Gastroesophageal sphincter (tissue), 4 donors: ENCODE data around the gene FOXL1. TPM values are rescaled to one million over a fixed set of nuclear protein-coding genes. Genes with fewer than 3 reads are reported as not detected.

Experiments used
- ATAC-seq: fragments of 150-250 bp; one replicate; pipeline ENCODE4 v1.9.1; 2016; ENCODE audit warnings: mild to moderate bottlenecking, moderate library complexity
- H3K27ac ChIP-seq, 4 donors: fragments of 200-600 bp; sonication (generic) in 3 of 4; 1 replicate in 3 of 4; 2 replicates in 1 of 4; pipeline ENCODE4 v1.5.1; 2016 to 2019
- H3K27me3 ChIP-seq: fragments of 200-600 bp; sonication (generic); one replicate; pipeline ENCODE4 v1.5.1; 2019
- H3K36me3 ChIP-seq, 2 donors: fragments of 200-600 bp; sonication (generic); one replicate each; pipeline ENCODE4 v1.5.1; 2019; ENCODE audit warnings: control low read depth in 1 of 2
- H3K4me1 ChIP-seq, 3 donors: fragments of 200-600 bp; sonication (generic); 1 replicate in 2 of 3; 2 replicates in 1 of 3; pipeline ENCODE4 v1.5.1; 2016 to 2019; ENCODE audit warnings: control low read depth in 2 of 3
- H3K4me3 ChIP-seq, 2 donors: fragments of 200-600 bp; sonication (generic); one replicate each; pipeline ENCODE4 v1.5.1; 2019; ENCODE audit warnings: mild to moderate bottlenecking in 1 of 2, moderate library complexity in 1 of 2
- H3K9me3 ChIP-seq, 3 donors: fragments of 200-600 bp; sonication (generic); one replicate each; pipeline ENCODE4 v1.5.1; 2017 to 2019; ENCODE audit warnings: control low read depth in 2 of 3
- EP300 ChIP-seq: sonication (generic); formaldehyde crosslinking; IDR thresholded peaks from one replicate; pipeline ENCODE4 v1.6.1; 2017; ENCODE audit warnings: antibody characterized with exemption, mild to moderate bottlenecking
- POLR2A ChIP-seq, 2 donors: fragments of 450-650 bp; IDR thresholded peaks; one replicate each; pipeline ENCODE4 v1.6.1; 2017; ENCODE audit warnings: antibody characterized with exemption in 2 of 2, mild to moderate bottlenecking in 2 of 2, moderate library complexity in 1 of 2
- POLR2AphosphoS5 ChIP-seq: sonication (generic); formaldehyde crosslinking; IDR thresholded peaks from one replicate; pipeline ENCODE4 v1.6.1; 2017; ENCODE audit warnings: antibody characterized with exemption
- WGBS, 2 donors: methylation state at CpG; one replicate each; pipeline ENCODE4 v1.1.5; 2018; ENCODE audit warnings: low coverage in 1 of 2; 5-methylcytosine and 5-hydroxymethylcytosine counted together
- total RNA-seq, 4 donors: library from RNA; depleted of rRNA; stranded (reverse); fragments of >200 nt; gene quantifications; one replicate each; pipeline ENCODE4 v1.1.0, GENCODE V29; 2016
- TF ChIP-seq, protein P1 (sequence below), 4 experiments: fragments of 200-600 bp in 2 of 4; fragments of 450-650 bp in 2 of 4; sonication (generic) in 1 of 4; IDR thresholded peaks; one replicate each; pipeline ENCODE4 v1.5.1; 2017 to 2019; ENCODE audit warnings: antibody characterized with exemption in 4 of 4, mild to moderate bottlenecking in 2 of 4, moderate library complexity in 2 of 4

FOXL1 gene
- total RNA-seq, 4 donors from 2014 or later = 0.25 to 0.81 (median 0.58) TPM; not detected in 1

GRCh38 chr16:86579268-86580062 is 1.1 kb downstream of the FOXL1 start:
- Histone ChIP-seq H3K36me3 (no peaks in the 10 kb centered on the region), H3K4me3 (peak overlapping the region in 1 of 2 donors; percentile 34), H3K4me1 (peaks cover 0 to 38% (median 3%) of the 10 kb centered on the region in 3 donors), H3K27ac (peak overlapping the region in 3 of 4 donors; percentile 27 to 67 (median 55)), H3K27me3 (peaks cover 95% of the 10 kb centered on the region), H3K9me3 (no peaks in the 10 kb centered on the region)
- no peak for ATAC-seq
- TF ChIP-seq EP300 (no peak), POLR2AphosphoS5 (no peak), POLR2A (IDR thresholded peaks at IDR 0.05) (no peak)
- TF ChIP-seq, protein P1, sequence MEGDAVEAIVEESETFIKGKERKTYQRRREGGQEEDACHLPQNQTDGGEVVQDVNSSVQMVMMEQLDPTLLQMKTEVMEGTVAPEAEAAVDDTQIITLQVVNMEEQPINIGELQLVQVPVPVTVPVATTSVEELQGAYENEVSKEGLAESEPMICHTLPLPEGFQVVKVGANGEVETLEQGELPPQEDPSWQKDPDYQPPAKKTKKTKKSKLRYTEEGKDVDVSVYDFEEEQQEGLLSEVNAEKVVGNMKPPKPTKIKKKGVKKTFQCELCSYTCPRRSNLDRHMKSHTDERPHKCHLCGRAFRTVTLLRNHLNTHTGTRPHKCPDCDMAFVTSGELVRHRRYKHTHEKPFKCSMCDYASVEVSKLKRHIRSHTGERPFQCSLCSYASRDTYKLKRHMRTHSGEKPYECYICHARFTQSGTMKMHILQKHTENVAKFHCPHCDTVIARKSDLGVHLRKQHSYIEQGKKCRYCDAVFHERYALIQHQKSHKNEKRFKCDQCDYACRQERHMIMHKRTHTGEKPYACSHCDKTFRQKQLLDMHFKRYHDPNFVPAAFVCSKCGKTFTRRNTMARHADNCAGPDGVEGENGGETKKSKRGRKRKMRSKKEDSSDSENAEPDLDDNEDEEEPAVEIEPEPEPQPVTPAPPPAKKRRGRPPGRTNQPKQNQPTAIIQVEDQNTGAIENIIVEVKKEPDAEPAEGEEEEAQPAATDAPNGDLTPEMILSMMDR (IDR thresholded peaks at IDR 0.05) = no peak
- WGBS, 2 donors = 7 to 27% methylated on average over 4 to 5 of the region's 69 CpGs

- H3K4me1 ChIP-seq = peaks cover 0 to 37% (median 3%) of the 10 kb centered on the region in 3 donors
- WGBS, 2 donors = 53 to 61% methylated on average over 9 to 10 of the region's 19 CpGs
- TF ChIP-seq EP300 = no peak
- TF ChIP-seq POLR2A (IDR thresholded peaks at IDR 0.05) = no peak
- no peak for TF ChIP-seq POLR2AphosphoS5
- TF ChIP-seq, protein P1 (IDR thresholded peaks at IDR 0.05) = no peak
- ATAC-seq = no peak
- peaks cover 95% of the 10 kb centered on the region for H3K27me3 ChIP-seq
- no peaks in the 10 kb centered on the region for H3K9me3 ChIP-seq
- H3K4me3 ChIP-seq = no peak overlapping the region
- H3K27ac ChIP-seq = no peak overlapping the region
- H3K36me3 ChIP-seq = no peaks in the 10 kb centered on the region
Observed at GRCh38 chr16:86580063-86580790, 1.9 kb downstream of the FOXL1 start.

GRCh38 chr16:86580791-86581170 is 2.4 kb downstream of the FOXL1 start:
- no peak for ATAC-seq
- peaks cover 91% of the 10 kb centered on the region for H3K27me3 ChIP-seq
- peaks cover 0 to 32% (median 3%) of the 10 kb centered on the region in 3 donors for H3K4me1 ChIP-seq

DNA sequence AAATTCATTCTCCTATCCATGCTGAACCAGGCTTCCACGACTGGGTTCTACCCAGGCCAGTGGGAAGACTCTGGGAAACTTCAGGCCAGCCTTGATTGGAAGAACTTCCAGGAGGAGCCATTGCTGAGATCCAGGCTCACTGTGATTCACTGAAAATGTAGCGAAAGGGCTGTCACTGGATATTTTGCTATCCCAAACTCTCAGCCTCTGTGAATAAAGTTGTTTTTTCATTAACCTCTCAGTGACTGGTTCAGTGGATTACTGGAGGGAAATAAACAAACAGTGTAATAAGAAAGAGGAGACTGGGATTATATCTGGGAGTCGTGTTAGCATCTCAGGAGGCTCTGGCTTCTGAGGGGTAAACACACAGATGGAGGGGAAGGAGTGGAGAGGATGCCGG is 3.1 kb downstream of the FOXL1 start:
- Histone ChIP-seq H3K36me3 (no peaks in the 10 kb centered on the region), H3K27me3 (peaks cover 91% of the 10 kb centered on the region), H3K9me3 (no peaks in the 10 kb centered on the region), H3K4me1 (peaks cover 0 to 25% (median 3%) of the 10 kb centered on the region in 3 donors), H3K4me3 (no peak overlapping the region), H3K27ac (no peak overlapping the region)
- 72 to 76% methylated on average over 3 to 4 of the region's 4 CpGs for WGBS, 2 donors
- no peak for ATAC-seq
- no peak for TF ChIP-seq POLR2A (IDR thresholded peaks at IDR 0.05)
- no peak for TF ChIP-seq POLR2AphosphoS5
- TF ChIP-seq, protein P1 (IDR thresholded peaks at IDR 0.05) = no peak
- TF ChIP-seq EP300 = no peak

More at GRCh38 chr16:86580791-86581170, 2.4 kb downstream of the FOXL1 start:
- Histone ChIP-seq H3K27ac (no peak overlapping the region), H3K36me3 (no peaks in the 10 kb centered on the region), H3K9me3 (no peaks in the 10 kb centered on the region), H3K4me3 (no peak overlapping the region)
- TF ChIP-seq POLR2A (IDR thresholded peaks at IDR 0.05) (no peak), EP300 (no peak), POLR2AphosphoS5 (no peak)
- TF ChIP-seq, protein P1 (IDR thresholded peaks at IDR 0.05) = no peak
- WGBS, 2 donors = 69 to 91% methylated on average over 7 to 9 of the region's 9 CpGs
